ENCODE measurements around the gene JADE2.

The JADE2 gene

DNA sequence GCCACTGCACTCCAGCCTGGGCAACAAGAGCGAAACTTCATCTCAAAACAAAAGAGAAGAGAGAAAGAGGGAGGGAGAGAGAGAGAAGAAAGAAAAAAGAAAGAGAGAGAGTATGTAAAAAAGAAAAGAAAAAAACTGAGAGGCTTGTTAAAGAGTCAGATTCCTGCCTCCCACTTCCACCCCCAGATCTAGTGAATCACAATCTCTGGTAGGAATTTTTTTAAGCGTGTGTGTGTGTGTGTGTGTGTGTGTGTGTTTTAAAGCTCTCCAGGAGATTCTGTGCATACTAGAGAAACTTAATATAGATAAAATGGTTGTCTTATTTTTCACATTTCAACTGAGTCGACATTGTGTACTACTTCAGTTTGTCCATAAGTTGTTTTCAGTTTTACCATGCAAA is 75.1 kb downstream of the JADE2 start:
- TF ChIP-seq, protein P1, sequence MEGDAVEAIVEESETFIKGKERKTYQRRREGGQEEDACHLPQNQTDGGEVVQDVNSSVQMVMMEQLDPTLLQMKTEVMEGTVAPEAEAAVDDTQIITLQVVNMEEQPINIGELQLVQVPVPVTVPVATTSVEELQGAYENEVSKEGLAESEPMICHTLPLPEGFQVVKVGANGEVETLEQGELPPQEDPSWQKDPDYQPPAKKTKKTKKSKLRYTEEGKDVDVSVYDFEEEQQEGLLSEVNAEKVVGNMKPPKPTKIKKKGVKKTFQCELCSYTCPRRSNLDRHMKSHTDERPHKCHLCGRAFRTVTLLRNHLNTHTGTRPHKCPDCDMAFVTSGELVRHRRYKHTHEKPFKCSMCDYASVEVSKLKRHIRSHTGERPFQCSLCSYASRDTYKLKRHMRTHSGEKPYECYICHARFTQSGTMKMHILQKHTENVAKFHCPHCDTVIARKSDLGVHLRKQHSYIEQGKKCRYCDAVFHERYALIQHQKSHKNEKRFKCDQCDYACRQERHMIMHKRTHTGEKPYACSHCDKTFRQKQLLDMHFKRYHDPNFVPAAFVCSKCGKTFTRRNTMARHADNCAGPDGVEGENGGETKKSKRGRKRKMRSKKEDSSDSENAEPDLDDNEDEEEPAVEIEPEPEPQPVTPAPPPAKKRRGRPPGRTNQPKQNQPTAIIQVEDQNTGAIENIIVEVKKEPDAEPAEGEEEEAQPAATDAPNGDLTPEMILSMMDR (IDR thresholded peaks at IDR 0.05; ENCODE audit: low read depth, low read length): no peak
- Histone ChIP-seq H3K27ac (no peak overlapping the region), H3K27me3 (ENCODE audit: insufficient read depth, low read depth, severe bottlenecking) (no peaks in the 10 kb centered on the region), H3K4me3 (ENCODE audit: low read depth, low read length) (no peak overlapping the region), H3K9me3 (ENCODE audit: severe bottlenecking) (no peaks in the 10 kb centered on the region), H3K36me3 (peaks cover 11% of the 10 kb centered on the region)
- no peak for DNase-seq

DNA sequence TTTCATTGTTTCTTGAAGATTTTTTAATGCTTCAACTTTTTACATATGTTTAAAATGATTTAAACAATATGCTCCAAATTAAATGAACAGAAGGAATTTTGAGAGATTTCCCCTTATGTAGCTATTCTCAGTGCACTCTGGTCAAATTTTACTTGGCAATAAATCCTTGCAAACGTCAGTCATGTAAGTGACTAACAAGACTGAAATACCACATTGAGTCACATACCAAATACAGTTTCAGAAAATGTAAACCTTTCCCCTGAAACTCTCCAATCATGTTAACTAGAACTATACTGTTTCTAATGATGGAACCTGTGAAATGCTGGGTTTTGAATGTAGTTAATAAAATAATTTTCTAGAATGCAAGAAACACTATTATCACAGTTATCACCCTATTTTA is 77.6 kb downstream of the JADE2 start:
- H3K27ac ChIP-seq: no peak overlapping the region
- no peaks in the 10 kb centered on the region for H3K27me3 ChIP-seq (ENCODE audit: insufficient read depth, low read depth, severe bottlenecking)
- no peak overlapping the region for H3K4me3 ChIP-seq (ENCODE audit: low read depth, low read length)
- peaks cover 35% of the 10 kb centered on the region for H3K36me3 ChIP-seq
- TF ChIP-seq, protein P1 (IDR thresholded peaks at IDR 0.05; ENCODE audit: low read depth, low read length): no peak
- DNase-seq: no peak
- H3K9me3 ChIP-seq (ENCODE audit: severe bottlenecking): no peaks in the 10 kb centered on the region

DNA sequence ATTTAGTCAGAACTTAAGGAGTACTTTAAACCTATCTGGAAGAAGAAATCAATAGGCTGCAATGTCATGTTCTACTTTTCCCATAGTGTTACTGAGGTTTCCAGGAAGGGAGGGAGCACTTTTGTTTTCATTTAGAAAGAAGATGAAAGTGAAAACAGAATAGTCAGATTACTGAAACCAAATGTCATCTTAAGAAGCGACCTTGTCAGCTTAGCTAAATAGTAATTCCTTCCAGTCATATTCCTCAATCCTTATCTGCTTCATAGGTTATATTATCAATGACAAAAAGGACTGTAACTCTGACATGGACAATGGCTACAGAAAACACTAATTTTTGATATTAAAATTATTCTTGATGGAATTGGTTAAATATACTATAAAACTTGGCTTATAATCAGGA is 79.4 kb downstream of the JADE2 start:
- Histone ChIP-seq H3K36me3 (peaks cover 41% of the 10 kb centered on the region), H3K4me3 (ENCODE audit: low read depth, low read length) (no peak overlapping the region), H3K9me3 (ENCODE audit: severe bottlenecking) (no peaks in the 10 kb centered on the region), H3K27ac (no peak overlapping the region), H3K27me3 (ENCODE audit: insufficient read depth, low read depth, severe bottlenecking) (no peaks in the 10 kb centered on the region)
- TF ChIP-seq, protein P1 (IDR thresholded peaks at IDR 0.05; ENCODE audit: low read depth, low read length): no peak
- no peak for DNase-seq

DNA sequence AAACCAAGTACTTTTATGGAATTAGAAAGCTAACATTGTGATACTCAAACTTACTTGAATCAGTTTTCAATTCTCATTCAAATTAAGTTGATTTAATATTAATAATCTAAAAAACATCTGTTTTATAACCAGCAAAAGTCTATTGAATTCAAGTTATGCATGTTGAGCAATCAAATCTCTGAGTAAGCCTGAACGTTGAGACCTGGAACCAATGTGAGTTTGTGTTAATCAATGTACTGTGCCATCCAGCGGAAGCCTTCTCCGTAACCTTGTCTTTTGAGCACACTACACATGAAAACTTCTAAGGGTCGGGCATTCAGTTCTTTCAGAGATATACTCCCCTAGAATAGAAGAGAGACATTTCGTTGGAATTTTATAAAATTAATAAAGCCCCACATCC is 81.3 kb downstream of the JADE2 start:
- no peak for DNase-seq
- Histone ChIP-seq H3K36me3 (peaks cover 50% of the 10 kb centered on the region), H3K27ac (no peak overlapping the region), H3K9me3 (ENCODE audit: severe bottlenecking) (no peaks in the 10 kb centered on the region), H3K4me3 (ENCODE audit: low read depth, low read length) (no peak overlapping the region), H3K27me3 (ENCODE audit: insufficient read depth, low read depth, severe bottlenecking) (no peaks in the 10 kb centered on the region)
- TF ChIP-seq, protein P1 (IDR thresholded peaks at IDR 0.05; ENCODE audit: low read depth, low read length): no peak

DNA sequence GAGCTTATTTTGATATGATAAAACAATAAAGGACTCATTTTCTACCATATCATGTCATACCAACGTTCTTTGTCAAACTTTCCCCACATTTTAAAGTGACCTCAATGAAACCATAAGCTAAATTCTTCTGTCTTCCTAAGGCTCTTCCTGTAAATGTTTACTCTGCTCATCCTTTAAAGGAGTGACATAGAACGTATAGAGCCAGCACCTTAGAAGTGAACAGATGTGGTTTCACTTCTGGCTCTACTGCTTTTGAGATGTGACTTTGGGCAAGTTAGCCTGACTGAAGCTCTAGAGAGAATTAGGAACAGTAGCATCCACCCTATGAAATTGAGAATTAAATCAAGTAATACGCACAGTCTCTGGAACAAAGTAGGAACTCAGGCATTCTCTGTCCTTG is 83.1 kb downstream of the JADE2 start:
- TF ChIP-seq, protein P1 (IDR thresholded peaks at IDR 0.05; ENCODE audit: low read depth, low read length): no peak
- no peaks in the 10 kb centered on the region for H3K9me3 ChIP-seq (ENCODE audit: severe bottlenecking)
- H3K27ac ChIP-seq: peak overlapping the region; percentile 79
- no peak overlapping the region for H3K4me3 ChIP-seq (ENCODE audit: low read depth, low read length)
- H3K27me3 ChIP-seq (ENCODE audit: insufficient read depth, low read depth, severe bottlenecking): no peaks in the 10 kb centered on the region
- peaks cover 55% of the 10 kb centered on the region for H3K36me3 ChIP-seq
- no peak for DNase-seq

DNA sequence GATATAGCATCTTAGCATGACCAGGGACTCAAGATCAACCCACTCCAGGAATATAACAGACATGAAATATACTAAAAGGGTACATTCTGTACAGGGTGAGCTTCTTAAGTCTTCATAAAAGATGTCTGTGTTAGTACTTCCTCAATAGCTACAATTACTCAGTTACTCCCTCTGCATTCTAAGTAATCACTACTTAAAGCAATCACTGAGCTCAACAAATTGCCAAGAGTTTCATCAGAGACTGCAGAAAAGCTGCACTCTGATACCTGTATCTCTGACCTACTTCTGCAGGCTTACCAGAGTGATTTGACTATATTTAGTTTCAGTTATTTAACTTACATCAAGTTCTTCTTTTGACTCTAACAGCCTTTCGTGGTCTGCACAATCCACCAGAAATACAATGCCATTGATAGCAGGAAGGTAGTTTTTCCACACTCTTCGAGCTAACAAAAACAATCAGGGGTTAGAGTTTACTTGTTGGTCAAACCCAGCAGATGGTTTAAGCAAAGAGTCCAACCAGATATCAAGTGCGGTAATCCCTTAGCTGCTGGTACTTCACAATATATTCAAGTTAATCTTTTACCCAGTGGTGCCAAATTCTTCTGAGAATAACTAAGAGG is 83.9 kb downstream of the JADE2 start:
- TF ChIP-seq, protein P1 (IDR thresholded peaks at IDR 0.05; ENCODE audit: low read depth, low read length): no peak
- Histone ChIP-seq H3K36me3 (peaks cover 49% of the 10 kb centered on the region), H3K4me3 (ENCODE audit: low read depth, low read length) (no peak overlapping the region; the same call in 1 of the 2 replicates), H3K9me3 (ENCODE audit: severe bottlenecking) (no peaks in the 10 kb centered on the region), H3K27me3 (ENCODE audit: insufficient read depth, low read depth, severe bottlenecking) (no peaks in the 10 kb centered on the region), H3K27ac (peak overlapping the region; percentile 79)
- DNase-seq: peak; percentile 23

Measured in WERI-Rb-1 (cell line).